ENCODE data around the gene CES2.
"Not testable (repeated sequence)": the region's sequence is repeated elsewhere in the genome, so short reads cannot be mapped to it uniquely, and the experiment has no call there.

Gene CES2

GRCh38 chr16:66935314-66936011, at the start of gene CES2:
TSS of gene CES2 (plus strand) at chr16:66935516. CDS start at chr16:66935636, 120 bp downstream.
- DNase-seq (ENCODE audit: low spot score): peak; percentile 17

- DNase-seq (ENCODE audit: low spot score): no peak
Measured at GRCh38 chr16:66886321-66886720, 49.0 kb upstream of the CES2 start.

- no peak for DNase-seq (ENCODE audit: low spot score)
Measured at GRCh38 chr16:66886914-66887313, 48.4 kb upstream of the CES2 start.

DNA sequence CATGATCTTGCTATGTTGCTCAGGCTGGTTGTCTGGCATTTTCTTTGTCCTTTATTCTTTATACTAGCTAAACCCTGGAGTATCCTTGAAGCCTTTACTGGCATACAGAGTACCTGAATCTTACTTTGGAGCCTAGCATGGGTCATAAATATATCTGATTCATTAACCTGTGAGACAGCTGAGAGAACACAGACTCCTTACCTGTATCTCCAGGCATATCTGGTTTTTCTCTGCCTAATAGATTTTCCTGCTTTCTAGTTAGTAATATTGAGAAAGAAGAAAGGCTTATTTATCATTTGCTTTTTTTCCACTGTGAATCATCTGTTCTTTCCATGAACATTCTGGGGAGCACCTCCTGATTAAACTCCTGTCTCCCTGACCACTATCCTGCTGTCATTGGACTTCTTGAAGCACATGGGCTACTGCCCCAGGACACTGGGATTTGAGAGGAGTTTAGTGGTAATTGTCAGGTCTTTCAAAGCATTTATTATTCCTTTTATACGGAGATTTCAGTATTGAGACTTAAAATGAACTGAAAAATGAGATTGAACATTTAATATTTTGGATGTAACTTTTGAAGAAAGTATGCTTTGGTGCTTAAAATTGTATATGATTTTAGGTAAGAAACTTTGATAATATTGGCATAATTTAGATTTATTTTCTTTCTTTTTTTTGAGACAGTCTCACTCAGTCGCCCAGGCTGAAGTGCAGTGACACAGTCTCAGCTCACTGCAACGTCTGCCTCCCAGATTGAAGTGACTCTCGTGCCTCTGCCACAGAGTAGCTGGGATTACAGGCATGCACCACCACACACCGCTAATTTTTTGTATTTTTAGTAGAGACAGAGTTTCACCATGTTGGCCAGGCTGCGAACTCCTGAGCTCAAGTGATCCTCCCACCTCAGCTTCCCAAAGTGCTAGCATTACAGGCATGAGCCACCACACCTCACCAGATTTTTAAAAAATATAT, 46.4 kb upstream of the CES2 start:
- DNase-seq (ENCODE audit: low spot score): no peak

GRCh38 chr16:66889622-66890021, 45.7 kb upstream of the CES2 start:
- DNase-seq (ENCODE audit: low spot score): no peak

GRCh38 chr16:66890799-66891198, 44.5 kb upstream of the CES2 start:
- DNase-seq (ENCODE audit: low spot score): no peak

GRCh38 chr16:66891360-66891759, 44.0 kb upstream of the CES2 start:
- no peak for DNase-seq (ENCODE audit: low spot score)

DNA sequence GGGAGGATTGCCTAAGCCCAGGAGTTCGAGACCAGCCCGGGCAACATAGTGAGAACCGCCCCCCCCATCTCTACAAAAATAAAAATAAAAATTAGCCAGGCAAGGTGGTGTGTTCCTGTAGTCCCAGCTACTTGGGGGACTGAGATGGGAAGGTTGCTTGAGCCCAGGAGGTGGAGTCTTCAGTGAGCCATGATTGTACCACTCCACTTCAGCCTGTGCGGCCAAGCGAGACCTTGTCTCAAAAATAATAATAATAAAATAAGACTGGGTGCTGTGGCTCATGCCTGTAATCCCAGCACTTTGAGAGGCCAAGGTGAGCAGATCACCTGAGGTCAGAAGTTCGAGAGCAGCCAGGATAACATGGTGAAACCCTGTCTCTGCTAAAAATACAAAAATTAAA, 43.5 kb upstream of the CES2 start:
- no peak for DNase-seq (ENCODE audit: low spot score)

- no peak for DNase-seq (ENCODE audit: low spot score)
Measured at GRCh38 chr16:66894055-66894454, 41.3 kb upstream of the CES2 start.

GRCh38 chr16:66894948-66895688, 40.2 kb upstream of the CES2 start:
- DNase-seq (ENCODE audit: low spot score): peak; percentile 54

DNA sequence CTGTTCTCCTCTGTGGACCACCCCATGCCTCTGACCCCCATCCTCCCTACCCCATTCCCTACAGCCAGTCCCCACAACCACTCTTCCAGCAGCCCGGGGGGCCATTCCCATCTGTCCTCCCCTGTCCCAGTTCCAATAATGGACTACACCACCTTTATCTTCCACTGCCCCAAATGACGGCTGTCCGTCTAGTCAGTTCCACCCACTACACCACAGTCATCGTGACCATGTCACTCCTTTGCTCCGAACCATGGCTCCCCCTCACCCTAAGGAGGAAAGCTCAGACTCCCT, 39.7 kb upstream of the CES2 start:
- DNase-seq (ENCODE audit: low spot score): no peak

DNA sequence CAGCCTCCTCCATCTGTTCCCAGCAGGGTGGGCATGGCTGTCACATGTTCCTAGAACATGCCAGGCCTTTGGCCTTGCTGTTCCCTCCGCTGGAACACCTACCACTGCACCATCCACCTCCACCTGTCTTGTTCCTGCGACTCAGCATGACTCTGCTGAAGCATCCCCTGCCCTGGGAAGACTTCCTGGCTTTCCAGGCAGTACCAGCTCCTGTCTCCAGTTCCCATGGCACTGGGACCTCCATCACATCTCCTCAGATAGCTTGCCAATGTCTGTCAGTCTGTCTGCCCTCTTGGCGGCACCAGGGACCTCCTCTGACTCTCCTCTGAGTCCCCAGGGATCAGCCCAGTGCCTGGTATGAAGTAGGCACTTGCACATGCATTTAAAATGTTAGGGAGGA, 39.3 kb upstream of the CES2 start:
- DNase-seq (ENCODE audit: low spot score): no peak

GRCh38 chr16:66896682-66897081, 38.6 kb upstream of the CES2 start:
- not testable (repeated sequence) for DNase-seq (ENCODE audit: low spot score)

GRCh38 chr16:66898207-66898606, 37.1 kb upstream of the CES2 start:
- DNase-seq (ENCODE audit: low spot score): no peak

- DNase-seq (ENCODE audit: low spot score): no peak
Measured at GRCh38 chr16:66898933-66899309, 36.4 kb upstream of the CES2 start.

DNA sequence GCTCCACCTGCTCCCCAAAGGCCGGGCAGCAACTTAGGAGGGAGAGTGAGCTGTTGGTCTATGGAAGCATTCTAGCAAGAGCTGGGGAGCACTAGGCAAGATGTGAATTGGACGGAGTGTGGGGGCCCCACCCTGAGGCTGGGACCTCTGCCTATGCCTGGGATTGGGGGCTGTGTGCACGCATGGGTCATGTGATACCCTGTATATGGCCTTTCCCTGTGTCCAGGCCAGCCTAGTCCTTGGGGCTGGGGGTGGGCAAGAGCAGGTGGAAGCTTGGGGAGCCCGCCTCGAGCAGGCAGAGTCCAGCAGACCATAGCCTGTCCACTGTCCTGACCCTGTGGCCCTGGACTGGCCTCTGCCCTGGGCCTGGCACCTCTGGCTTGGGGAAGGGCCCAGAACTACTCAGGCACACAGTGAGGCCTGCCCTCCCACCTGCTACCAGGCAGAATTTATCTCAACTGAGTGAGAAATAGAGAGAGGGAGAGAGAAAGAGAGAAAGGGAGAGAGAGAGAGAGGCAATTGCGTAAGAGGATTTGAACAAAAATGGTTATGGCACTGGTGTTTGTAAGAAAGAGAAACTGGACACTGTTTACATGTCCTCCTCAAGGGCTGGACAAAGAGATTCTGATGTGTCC, 35.9 kb upstream of the CES2 start:
- no peak for DNase-seq (ENCODE audit: low spot score)

DNA sequence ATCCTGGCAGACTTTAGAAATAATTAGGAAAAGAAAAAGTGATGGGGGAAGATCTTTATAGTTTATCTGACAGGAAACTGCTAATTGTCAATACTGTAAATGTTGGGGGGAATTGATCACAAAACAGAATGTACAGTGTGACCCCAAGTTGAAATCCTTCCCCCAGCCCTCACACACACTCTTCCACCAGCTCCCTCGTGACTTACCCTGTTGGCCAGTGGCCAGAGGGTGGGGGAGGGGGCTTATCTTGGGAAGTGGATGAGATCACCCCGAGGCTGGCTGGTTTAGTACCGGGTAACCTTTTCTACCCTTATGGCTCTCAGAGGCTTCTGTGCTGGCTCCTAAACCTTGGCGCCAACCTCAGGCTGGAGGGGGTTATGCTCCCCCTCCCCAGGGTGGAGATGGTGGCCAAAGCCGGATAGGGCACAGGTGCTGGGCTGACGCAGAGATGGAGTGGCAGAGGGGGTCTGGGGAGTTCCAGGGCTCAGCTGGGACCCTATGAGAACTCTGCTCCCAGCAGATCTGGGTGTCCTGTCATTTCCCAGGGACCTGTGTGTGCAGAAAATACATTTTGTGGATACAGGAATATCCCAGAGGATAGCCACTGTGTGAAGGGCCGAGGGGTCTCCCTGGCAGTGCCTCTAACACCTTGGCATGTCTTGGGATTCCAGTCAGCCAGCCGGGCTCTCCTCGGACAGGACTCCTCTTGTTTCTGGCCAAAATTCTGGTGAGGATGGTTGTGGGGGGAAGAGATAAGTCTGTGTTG, 35.2 kb upstream of the CES2 start:
- no peak for DNase-seq (ENCODE audit: low spot score)

- DNase-seq (ENCODE audit: low spot score): no peak
Measured at GRCh38 chr16:66900721-66901441, 34.4 kb upstream of the CES2 start.

- no peak for DNase-seq (ENCODE audit: low spot score)
Measured at GRCh38 chr16:66901626-66902025, 33.7 kb upstream of the CES2 start.

GRCh38 chr16:66902648-66903543, 32.4 kb upstream of the CES2 start:
- DNase-seq (ENCODE audit: low spot score): no peak
